Measurements from ENCODE around the gene SCCPDH. TPM values are rescaled to one million over a fixed set of nuclear protein-coding genes. Genes with fewer than 3 reads are reported as not detected.
"Not testable (repeated sequence)": the region's sequence is repeated elsewhere in the genome, so short reads cannot be mapped to it uniquely, and the experiment has no call there.

SCCPDH gene
- total RNA-seq, 1 experiment from 2014 or later = 10.9 TPM

- ChIA-PET CTCF (no interaction called here), POLR2A (no interaction called here)
- Mint-ChIP-seq H3K9me3 (peaks cover 39% of the 10 kb centered on the region), H3K27ac (no peak overlapping the region), H3K4me3 (no peak overlapping the region), H3K36me3 (peaks cover 54% of the 10 kb centered on the region), H3K4me1 (peaks cover 7% of the 10 kb centered on the region; the same call in 1 of the 2 replicates), H3K27me3 (ENCODE audit: low read depth) (peaks cover 24% of the 10 kb centered on the region)
- ATAC-seq (no peak), DNase-seq (ENCODE audit: low spot score) (no peak)
- TF ChIP-seq JUN (CRISPR knock-in tag; IDR thresholded peaks at IDR 0.05) = no peak
- no peak for TF ChIP-seq USF1 (CRISPR knock-in tag; IDR thresholded peaks at IDR 0.05)
- TF ChIP-seq ATF3 (CRISPR knock-in tag; conservative IDR thresholded peaks at IDR 0.05) = no peak
- no peak for TF ChIP-seq SOX15 (CRISPR knock-in tag; IDR thresholded peaks at IDR 0.05)
- no peak for TF ChIP-seq NFE2L1 (CRISPR knock-in tag; IDR thresholded peaks at IDR 0.05)
- no peak for TF ChIP-seq ETV6 (CRISPR knock-in tag; IDR thresholded peaks at IDR 0.05)
- no peak for TF ChIP-seq STAT6 (CRISPR knock-in tag; conservative IDR thresholded peaks at IDR 0.05; ENCODE audit: low read depth)
- TF ChIP-seq HMGA2 (CRISPR knock-in tag; IDR thresholded peaks at IDR 0.05) = no peak
- no peak for TF ChIP-seq ZNF671 (CRISPR knock-in tag; IDR thresholded peaks at IDR 0.05)
- TF ChIP-seq, protein P1, sequence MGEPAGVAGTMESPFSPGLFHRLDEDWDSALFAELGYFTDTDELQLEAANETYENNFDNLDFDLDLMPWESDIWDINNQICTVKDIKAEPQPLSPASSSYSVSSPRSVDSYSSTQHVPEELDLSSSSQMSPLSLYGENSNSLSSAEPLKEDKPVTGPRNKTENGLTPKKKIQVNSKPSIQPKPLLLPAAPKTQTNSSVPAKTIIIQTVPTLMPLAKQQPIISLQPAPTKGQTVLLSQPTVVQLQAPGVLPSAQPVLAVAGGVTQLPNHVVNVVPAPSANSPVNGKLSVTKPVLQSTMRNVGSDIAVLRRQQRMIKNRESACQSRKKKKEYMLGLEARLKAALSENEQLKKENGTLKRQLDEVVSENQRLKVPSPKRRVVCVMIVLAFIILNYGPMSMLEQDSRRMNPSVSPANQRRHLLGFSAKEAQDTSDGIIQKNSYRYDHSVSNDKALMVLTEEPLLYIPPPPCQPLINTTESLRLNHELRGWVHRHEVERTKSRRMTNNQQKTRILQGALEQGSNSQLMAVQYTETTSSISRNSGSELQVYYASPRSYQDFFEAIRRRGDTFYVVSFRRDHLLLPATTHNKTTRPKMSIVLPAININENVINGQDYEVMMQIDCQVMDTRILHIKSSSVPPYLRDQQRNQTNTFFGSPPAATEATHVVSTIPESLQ (CRISPR knock-in tag; IDR thresholded peaks at IDR 0.05) = no peak
- TF ChIP-seq, protein P2, sequence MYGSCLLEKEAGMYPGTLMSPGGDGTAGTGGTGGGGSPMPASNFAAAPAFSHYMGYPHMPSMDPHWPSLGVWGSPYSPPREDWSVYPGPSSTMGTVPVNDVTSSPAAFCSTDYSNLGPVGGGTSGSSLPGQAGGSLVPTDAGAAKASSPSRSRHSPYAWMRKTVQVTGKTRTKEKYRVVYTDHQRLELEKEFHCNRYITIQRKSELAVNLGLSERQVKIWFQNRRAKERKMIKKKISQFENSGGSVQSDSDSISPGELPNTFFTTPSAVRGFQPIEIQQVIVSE (CRISPR knock-in tag; IDR thresholded peaks at IDR 0.05; ENCODE audit: borderline replicate concordance) = no peak
- TF ChIP-seq ZNF425 (CRISPR knock-in tag; conservative IDR thresholded peaks at IDR 0.05) = no peak
- TF ChIP-seq, protein P3, sequence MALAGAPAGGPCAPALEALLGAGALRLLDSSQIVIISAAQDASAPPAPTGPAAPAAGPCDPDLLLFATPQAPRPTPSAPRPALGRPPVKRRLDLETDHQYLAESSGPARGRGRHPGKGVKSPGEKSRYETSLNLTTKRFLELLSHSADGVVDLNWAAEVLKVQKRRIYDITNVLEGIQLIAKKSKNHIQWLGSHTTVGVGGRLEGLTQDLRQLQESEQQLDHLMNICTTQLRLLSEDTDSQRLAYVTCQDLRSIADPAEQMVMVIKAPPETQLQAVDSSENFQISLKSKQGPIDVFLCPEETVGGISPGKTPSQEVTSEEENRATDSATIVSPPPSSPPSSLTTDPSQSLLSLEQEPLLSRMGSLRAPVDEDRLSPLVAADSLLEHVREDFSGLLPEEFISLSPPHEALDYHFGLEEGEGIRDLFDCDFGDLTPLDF (CRISPR knock-in tag; IDR thresholded peaks at IDR 0.05) = no peak
- TF ChIP-seq RORB (CRISPR knock-in tag; IDR thresholded peaks at IDR 0.05) = no peak
- TF ChIP-seq CREM (CRISPR knock-in tag; IDR thresholded peaks at IDR 0.05) = no peak
- TF ChIP-seq, protein P4, sequence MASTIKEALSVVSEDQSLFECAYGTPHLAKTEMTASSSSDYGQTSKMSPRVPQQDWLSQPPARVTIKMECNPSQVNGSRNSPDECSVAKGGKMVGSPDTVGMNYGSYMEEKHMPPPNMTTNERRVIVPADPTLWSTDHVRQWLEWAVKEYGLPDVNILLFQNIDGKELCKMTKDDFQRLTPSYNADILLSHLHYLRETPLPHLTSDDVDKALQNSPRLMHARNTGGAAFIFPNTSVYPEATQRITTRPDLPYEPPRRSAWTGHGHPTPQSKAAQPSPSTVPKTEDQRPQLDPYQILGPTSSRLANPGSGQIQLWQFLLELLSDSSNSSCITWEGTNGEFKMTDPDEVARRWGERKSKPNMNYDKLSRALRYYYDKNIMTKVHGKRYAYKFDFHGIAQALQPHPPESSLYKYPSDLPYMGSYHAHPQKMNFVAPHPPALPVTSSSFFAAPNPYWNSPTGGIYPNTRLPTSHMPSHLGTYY (CRISPR knock-in tag; IDR thresholded peaks at IDR 0.05) = no peak
- TF ChIP-seq CREB1 (CRISPR knock-in tag; IDR thresholded peaks at IDR 0.05) = no peak
- no peak for TF ChIP-seq NFYB (CRISPR knock-in tag; conservative IDR thresholded peaks at IDR 0.05; ENCODE audit: low read depth)
Observed at GRCh38 chr1:246728311-246728710, 4.1 kb downstream of the SCCPDH start.

DNA sequence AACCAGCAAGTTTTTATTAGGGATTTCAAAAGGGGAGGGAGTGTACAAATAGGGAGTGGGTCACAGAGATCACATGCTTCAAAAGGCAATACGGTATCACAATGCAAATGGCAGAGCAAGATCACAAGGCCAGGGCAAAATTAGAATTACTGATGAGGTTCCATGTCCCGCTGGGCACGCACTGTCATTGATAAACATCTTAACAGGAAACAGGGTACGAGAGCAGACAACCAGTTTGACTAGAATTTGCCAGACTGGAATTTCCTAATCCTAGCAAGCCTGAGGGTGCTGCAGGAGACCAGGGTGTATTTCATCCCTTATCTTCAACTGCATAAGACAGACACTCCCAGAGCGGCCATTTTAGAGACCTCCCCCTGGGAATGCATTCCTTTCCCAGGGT is 4.8 kb downstream of the SCCPDH start:
- H3K4me1 Mint-ChIP-seq; DNase-seq (ENCODE audit: low spot score); CTCF ChIA-PET; ATAC-seq; H3K4me3 Mint-ChIP-seq; POLR2A ChIA-PET; H3K27ac Mint-ChIP-seq: not testable (repeated sequence)
- Mint-ChIP-seq H3K9me3 (peaks cover 39% of the 10 kb centered on the region), H3K36me3 (peaks cover 54% of the 10 kb centered on the region), H3K27me3 (ENCODE audit: low read depth) (peaks cover 18% of the 10 kb centered on the region)

Data from WTC11 (cell line).